ENCODE data around the gene ST6GALNAC3.

ST6GALNAC3 gene

DNA sequence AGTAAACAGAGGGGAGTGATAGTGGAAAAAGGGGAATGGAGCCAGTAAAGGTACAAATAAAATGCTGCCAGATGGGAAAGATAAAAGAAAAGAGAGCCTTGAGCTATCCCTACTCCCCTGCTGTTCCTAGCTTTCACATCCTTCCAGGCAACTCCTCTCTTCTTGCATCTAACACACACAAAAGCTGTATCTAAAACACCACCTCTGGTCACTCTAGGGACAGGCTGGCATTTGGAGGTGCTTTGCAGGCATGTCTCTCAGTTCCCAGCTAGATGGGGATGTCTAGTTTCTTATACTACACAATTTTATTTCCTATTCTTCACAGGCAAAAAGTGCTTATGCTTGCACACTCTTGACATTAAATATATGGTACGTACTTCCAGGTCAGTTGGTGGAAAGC lies 607.6 kb downstream of the ST6GALNAC3 start:
- FAIRE-seq (no peak), DNase-seq (ENCODE audit: insufficient read length, low spot score) (no peak)
- TF ChIP-seq POLR2A (IDR thresholded peaks at IDR 0.05; ENCODE audit: low read depth, low read length) = no peak

Measured in H54 (cell line).